ENCODE data around the gene SUGCT.

GRCh38 chr7:40380111-40380510, 245.3 kb downstream of the SUGCT start:
- TF ChIP-seq MAX (IDR thresholded peaks at IDR 0.05; ENCODE audit: low read depth, low read length) (no peak), CTCF (IDR thresholded peaks at IDR 0.05; ENCODE audit: low read depth, low read length) (no peak)
